EH (cell line): ENCODE data around the gene MLLT1.
A peak's percentile ranks its signal among the peaks of the same experiment; 100 is the strongest.

ENCODE experiments used
- DNase-seq: peaks from one replicate; pipeline ENCODE4 v3.0.0-alpha.2; 2015; ENCODE audit warnings: low read depth

The MLLT1 gene

DNA sequence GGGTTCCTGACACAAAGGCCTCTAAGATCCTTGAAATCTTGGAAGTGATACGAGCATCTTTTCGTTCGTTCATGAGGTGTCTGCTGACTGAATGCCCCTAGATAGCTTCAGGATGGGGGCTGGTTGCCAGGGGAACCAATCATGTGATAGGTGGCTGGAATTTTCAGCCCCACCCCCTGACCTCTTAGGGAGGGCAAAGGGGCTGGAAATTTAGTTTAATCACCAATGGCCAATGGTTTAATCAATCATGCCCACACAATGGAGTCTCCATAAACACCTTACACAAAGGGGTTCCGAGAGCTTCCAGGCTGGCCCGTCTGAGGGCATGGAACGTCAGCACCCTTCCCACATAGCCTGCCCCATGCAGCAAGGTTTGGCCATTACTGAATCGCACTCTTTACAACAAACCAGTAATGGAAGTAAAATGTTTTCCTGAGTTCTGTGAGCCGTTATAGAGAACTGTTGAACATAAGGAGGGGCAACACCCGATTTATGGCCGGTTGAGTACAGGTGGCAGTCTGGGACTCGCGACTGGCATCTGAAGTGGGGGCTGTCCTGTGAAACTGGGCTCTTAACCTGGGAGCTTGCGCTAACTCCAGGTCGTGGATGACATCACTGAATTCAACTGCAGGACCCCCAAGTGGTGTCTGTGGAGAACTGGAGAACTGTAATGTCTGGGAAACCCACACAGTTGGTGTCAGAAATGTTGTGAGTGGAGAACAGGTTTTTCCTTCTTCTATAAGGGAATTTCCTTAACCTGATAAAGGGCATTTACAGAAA is 25.6 kb downstream of the MLLT1 start:
- DNase-seq = no peak

GRCh38 chr19:6252066-6252465 is 27.7 kb downstream of the MLLT1 start:
- no peak for DNase-seq

DNA sequence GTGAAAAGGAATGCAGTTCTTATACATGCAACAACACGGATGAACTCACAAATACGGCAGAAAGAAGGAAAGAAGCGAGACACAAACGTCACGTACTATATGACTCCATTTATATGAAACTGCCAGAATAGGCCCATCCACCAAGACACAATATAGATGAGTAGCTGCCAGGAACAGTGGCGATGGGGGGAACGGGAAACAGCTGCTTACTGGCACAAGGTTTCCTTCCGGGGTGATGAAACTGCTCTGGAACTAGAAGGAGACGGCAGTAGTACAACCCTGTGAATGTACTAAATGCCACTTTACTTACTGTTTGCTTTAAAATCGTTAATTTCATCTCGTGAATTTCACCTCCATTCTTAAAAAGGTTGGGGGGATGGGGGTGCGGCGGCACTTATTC is 28.9 kb downstream of the MLLT1 start:
- no peak for DNase-seq

DNA sequence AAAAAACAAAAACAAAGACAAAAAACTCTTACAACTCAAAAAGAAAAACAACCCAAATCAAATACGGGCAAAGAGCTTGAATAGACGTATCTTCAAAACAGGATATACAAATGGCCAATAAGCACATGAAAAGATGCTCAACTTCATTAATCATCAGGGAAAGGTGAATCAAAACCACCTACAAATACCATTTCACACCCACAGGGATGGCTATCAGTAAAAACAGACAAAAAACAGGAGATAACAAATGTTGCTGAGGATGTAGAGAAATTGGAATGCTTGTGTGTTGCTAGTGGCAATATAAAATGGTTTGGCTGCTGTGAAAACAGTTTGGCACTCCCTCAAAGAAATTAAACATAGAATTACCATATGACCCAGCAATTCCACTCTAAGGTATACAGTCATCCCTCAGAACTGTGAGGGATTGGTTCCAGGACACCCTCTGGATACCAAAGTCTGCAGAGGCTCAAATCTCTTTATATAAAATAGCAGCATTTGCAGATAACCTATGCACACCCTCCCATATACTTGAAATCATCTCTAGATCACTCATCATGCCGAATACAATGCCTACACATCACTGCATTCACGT is 29.7 kb downstream of the MLLT1 start:
- peak; percentile 75 for DNase-seq

DNA sequence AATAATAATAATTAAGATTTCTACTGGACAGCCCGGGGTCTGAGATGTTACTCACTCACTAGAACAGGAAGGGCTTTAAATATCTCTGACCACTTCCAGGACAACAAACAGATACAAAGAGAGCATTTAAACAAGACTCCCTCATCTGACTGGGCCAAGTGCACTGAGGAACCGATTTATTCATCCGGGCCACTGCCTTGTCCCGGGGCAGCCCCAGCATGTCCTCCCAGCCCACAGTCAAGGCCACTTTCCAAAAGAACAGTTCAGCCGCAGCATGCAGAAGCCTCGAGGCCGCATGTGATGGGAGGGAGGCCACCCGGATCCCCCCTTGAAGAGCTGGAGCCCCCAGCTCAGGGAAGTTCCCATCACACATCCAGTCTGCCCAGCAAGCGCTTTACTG is 30.5 kb downstream of the MLLT1 start:
- DNase-seq = peak; percentile 42

DNA sequence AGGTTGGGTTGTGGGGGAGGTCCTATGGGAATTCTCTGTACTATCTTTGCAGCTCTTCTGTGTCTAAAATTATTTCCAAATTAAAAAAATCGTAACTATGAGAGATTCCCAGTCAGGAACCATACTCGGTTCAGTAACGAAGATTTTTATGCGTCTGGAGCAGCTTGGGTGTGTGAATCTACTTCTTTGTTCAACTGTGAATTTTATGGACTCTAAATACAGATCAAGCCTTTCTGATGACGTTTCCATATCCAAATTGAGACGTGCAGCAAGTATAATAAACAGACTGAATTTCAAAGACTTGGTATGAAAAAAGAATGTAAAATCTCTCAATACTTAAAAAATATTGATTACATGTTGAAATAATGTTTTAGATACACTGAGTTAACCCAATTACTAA is 30.9 kb downstream of the MLLT1 start:
- no peak for DNase-seq

- no peak for DNase-seq
These were observed 31.4 kb downstream of the MLLT1 start for GRCh38 chr19:6248341-6248740.

- DNase-seq = no peak
These were observed 32.8 kb downstream of the MLLT1 start for GRCh38 chr19:6247007-6247288.

DNA sequence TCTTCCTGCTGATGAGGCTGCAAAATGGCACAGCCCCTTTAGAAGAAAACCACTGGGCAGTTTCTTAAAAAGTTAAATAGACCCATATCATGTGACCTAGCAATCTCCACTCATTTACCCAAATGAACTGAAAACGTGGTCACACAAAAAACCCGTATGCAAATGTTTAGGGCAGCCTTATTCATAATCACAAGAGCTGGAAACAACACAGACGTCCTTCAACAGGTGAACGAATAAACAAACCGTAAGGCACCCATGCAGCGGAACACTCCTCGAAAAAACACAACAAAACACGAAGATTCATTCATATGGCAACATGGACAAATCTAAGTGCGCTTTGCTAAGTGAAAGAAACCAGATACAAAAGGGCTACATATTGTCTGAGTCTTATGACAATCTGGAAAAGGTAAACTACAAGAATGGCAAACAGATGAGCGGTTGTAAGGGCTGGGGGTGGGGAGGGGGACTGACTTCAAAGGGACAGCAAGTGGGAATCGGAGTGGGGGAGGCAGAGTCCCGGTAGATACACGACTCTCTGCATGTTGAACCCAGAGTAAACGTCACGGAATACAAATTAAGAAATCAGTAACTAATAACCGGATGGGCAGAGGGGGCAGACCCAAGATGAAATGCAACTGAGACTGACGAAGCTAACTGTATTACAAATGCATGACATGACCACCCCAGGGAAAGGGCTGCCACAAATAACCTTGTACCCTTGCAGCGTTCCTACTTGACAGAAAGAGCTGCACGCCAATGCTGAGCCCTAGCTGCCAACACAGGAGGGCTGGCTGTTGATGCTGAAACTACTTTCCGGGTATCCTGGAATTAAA is 33.4 kb downstream of the MLLT1 start:
- DNase-seq = no peak

GRCh38 chr19:6242677-6243076 is 37.1 kb downstream of the MLLT1 start:
- DNase-seq = no peak

DNA sequence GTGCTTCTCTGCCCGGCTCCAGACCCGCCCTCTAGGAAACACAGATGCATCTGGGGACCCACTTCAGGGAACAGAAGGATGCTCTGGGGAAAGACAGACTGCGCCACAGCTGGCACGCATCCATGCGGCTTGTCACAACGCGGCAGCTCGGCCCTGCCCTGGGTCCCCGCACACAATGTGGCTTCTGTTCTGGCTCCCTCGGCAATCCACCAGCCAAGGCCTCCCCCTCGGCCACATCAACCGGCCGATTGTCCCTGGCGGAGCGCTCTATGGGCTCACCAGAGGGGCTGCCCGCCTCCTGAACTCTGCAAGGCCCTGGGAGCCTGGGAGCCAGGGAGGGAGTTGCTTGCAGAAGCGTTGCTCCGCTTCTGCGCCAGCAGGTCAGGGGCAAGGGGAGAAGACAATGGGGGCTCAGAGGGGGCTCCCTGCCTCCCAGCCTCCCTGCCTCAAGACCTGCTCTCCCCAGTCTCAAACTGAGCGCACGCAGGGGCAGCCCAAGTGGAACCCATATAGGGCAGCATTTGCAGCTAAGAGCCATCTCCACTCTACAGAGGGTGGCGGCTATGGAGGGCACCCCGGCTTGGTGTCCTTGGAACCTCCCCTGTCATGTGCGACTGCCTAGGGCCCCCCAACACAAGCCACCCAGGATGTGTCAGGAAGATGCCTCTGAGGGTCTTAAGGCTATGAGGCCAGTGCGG is 37.9 kb downstream of the MLLT1 start:
- DNase-seq = no peak

GRCh38 chr19:6241056-6241455 is 38.7 kb downstream of the MLLT1 start:
- DNase-seq = no peak

GRCh38 chr19:6239871-6240676 is 39.7 kb downstream of the MLLT1 start:
- no peak for DNase-seq

- no peak for DNase-seq
These were observed 40.4 kb downstream of the MLLT1 start for GRCh38 chr19:6239401-6239844.

DNA sequence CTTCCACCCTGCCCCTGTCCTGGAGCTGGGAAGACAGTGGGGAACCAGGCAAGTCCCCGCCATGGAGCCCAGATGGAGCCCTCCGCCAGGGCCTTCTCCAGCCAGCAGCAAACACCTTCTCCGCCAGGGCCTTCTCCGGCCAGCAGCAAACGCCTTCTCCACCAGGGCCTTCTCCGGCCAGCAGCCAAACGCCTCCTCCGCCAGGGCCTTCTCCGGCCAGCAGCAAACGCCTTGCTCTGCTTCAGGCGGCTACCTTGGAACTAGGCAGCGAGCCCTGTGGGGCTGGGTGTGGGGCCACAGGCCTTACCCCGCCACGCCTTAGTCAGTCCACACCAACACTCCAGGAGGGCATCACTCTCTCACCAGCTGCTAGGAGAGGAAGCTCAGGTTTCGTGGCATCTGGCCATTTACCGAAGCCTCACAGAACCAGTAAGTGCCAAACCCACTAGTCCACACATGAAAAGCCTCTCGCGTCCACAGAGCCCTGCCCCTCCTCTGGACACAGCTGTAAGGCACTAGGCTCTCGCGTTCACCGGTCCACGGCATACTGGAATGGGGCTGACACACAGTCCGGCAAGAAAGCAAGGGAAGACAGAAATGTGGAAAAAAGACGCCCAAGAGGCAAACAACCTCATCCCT is 41.0 kb downstream of the MLLT1 start:
- no peak for DNase-seq

DNA sequence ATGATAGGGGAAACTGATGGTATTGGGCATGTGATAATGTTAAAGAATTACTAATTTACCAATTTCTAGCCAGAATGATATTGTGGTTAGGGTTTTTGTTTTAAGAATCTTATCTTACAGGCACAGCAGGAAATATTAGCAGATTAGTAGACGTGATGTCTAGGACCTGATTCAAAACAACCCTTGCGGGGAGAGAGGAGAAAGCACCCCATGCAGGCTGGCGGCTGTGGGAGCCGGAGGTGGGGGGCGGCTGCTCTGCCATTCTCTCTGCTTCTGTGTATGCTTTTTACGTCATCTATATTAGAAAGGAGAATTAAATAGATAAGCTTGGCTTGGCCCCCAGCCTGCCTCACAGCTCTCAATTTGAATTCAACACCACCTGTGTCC is 41.5 kb downstream of the MLLT1 start:
- no peak for DNase-seq

- DNase-seq = no peak
These were observed 43.2 kb downstream of the MLLT1 start for GRCh38 chr19:6236310-6237291.

GRCh38 chr19:6235031-6235951 is 44.5 kb downstream of the MLLT1 start:
- no peak for DNase-seq

DNA sequence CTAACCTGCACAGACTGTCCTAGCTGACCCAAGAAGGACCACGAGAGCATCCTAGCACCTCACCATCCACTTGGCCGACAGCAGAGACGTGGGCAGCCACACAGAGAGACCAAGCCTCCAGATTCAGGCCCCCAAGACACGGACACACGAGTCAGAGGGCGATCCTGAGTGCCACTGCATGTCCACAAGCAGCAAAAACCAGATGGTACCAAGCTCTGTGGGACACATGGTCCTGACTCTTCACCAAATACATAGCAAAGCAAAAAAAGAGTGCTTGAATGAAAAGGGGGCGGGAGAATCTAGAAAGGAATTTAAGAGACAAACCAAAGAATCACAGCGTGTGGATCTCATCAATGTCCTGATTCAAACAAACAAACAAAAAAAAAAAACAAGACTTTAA is 45.2 kb downstream of the MLLT1 start:
- peak; percentile 41 for DNase-seq
